MM.1S (cell line): ENCODE measurements around the gene AKAP9.

Experiments
- EZH2phosphoT487 ChIP-seq: fragments of 300-600 bp; sonication (generic); IDR thresholded peaks from 2 replicates; pipeline ENCODE4 v1.6.1; 2018; ENCODE audit warnings: antibody characterized with exemption, low read length
- TF ChIP-seq, protein P1 (sequence below): fragments of 300-600 bp; sonication (generic); IDR thresholded peaks from 2 replicates; pipeline ENCODE4 v1.5.1; 2016; ENCODE audit warnings: antibody characterized with exemption, low read length, mixed read lengths

DNA sequence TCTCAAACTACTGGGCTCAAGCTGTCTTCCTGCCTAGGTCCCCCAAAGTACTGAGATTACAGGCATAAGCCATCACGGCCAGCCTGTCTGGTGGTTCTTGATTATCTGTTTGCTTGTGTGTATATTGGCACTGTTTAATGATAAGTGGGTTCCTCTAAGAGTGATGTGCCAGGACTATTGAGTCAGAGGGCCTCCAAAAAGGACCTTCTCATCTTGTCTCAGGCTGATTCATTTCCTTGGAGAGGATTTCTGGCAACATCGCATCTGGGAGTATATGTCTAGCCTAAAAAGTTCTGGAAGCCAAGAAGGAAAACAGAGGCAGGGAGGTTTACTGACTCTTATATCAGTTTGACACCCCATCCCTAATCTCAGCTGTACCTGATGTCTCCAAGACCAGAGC, 27.1 kb upstream of the AKAP9 start:
- TF ChIP-seq, protein P1, sequence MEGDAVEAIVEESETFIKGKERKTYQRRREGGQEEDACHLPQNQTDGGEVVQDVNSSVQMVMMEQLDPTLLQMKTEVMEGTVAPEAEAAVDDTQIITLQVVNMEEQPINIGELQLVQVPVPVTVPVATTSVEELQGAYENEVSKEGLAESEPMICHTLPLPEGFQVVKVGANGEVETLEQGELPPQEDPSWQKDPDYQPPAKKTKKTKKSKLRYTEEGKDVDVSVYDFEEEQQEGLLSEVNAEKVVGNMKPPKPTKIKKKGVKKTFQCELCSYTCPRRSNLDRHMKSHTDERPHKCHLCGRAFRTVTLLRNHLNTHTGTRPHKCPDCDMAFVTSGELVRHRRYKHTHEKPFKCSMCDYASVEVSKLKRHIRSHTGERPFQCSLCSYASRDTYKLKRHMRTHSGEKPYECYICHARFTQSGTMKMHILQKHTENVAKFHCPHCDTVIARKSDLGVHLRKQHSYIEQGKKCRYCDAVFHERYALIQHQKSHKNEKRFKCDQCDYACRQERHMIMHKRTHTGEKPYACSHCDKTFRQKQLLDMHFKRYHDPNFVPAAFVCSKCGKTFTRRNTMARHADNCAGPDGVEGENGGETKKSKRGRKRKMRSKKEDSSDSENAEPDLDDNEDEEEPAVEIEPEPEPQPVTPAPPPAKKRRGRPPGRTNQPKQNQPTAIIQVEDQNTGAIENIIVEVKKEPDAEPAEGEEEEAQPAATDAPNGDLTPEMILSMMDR = no peak
- no peak for TF ChIP-seq EZH2phosphoT487
